Stimulated activated naive CD4-positive, alpha-beta T cell treated with Interleukin-2 at 50 U/mL for 16 hours (primary cell): ENCODE measurements around the gene PLEKHA7.
A peak's percentile ranks its signal among the peaks of the same experiment; 100 is the strongest.

ENCODE experiments used
- DNase-seq: peaks from one replicate; lab custom pipeline; 2025; lab: John Stamatoyannopoulos, UW

PLEKHA7 gene

GRCh38 chr11:16773981-16774935 is 240.0 kb downstream of the PLEKHA7 start:
- no peak for DNase-seq

DNA sequence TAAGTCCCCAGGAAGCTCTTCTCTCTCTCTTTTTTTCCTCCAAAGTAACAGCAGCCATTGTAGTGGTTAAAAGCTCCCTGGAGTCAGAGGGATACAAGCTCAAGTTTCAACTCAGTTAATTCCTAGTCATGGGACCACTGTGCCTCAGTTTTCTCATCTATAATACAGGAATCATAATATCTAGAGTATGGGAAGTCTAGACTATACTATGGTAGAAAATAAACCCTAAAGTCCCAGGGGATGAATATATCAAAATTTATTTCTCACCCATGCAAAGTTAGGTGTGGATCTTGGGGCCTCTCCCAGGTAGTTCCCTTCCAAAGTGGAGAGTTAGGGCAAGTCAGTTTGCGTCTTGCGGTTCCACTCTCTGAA is 242.1 kb downstream of the PLEKHA7 start:
- DNase-seq, result no peak

DNA sequence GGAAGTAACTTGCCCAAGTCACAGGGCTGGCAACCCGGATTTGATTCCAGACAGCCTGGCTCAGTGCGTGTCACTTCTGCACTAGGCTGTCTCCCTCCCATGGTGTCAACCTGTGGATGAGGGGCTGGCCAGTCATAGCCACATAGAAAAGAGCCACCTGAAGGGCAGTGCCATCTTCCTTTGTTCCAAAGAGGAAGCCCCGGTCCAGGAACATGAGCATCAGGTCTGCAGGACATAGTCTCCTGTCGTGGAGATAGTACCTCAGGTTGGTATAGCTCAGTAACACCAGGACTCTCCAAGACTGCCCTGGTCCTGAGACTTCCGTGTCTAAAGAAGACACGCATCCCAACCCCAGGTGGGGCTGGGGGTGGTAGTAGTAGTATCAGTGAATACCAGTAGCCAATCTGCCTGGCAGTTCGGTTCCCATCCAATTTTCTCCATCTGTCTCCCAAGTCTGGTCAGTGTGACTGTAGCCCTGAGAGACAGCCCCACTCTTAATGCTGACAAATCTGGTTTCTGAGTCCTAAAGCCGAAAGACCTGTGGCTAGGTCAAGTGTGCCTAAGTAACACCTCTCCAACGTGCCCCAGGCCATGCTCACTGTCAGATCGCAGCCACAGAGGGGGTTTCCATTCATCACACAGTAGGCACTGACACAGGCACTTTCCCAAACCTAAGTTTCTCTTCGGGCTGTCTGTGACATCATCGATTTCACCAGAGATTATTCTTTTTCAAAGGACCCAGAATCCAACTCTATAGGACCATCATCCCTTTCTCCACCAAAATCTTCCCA is 242.7 kb downstream of the PLEKHA7 start:
- no peak for DNase-seq

GRCh38 chr11:16770016-16770415 is 244.2 kb downstream of the PLEKHA7 start:
- no peak for DNase-seq

DNA sequence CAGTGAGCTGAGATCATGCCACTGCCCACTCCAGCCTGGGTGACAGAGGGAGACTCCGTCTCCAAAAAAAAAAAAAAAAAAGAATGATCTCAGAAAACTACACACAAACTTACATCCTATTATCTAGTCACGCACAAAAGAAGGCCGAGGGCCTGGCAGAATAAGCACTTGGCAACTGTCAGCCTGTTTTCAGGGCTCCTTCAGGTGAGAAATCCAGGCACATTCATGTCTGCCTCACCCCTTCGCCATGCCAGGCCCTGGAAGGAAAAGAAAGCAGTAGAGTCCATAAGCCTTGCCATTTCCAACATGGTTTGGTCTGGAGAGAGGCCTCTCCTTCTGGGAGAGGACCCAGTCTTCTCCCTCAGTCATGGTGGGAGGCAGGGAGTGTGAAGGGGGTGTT is 244.8 kb downstream of the PLEKHA7 start:
- no peak for DNase-seq

DNA sequence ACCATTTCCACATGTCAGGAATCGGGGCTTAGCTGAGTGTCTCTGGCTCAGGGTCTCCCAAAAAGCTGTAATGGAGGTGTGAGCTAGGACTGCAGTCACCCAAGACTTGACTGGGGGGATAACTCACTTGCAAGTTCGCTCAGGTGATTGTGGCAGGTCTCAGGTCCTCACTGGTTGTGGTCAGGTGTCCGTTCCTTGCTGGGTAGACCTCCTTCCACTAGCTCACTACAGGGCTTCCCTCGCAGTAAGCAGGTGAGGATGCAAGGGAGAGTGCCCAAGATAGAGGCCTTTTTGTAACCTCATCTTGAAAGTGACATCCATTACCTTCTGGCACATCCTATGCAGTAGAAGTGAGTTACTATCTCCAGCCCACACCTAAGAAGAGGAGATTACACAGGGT is 246.3 kb downstream of the PLEKHA7 start:
- DNase-seq, result no peak

DNA sequence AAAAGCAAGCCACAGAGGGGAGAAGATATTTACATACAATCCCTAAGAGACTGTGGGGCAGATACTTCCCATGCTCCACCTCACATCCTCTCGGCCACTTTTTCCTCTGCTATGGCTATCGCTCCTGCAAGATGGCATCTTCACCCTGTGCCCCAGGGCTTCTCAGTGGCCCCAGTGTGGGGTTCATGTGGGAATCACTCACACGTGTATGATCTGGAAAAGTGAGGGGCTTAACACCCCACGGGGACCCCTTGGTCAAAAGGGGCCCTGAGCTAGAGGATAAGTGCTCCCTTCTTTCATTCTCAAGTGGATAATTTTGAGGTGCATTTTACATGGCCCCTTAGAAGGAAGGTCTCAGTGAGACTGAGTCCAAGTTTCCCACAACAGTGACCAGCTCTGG is 247.1 kb downstream of the PLEKHA7 start:
- no peak for DNase-seq

GRCh38 chr11:16764888-16765287 is 249.3 kb downstream of the PLEKHA7 start:
- no peak for DNase-seq

DNA sequence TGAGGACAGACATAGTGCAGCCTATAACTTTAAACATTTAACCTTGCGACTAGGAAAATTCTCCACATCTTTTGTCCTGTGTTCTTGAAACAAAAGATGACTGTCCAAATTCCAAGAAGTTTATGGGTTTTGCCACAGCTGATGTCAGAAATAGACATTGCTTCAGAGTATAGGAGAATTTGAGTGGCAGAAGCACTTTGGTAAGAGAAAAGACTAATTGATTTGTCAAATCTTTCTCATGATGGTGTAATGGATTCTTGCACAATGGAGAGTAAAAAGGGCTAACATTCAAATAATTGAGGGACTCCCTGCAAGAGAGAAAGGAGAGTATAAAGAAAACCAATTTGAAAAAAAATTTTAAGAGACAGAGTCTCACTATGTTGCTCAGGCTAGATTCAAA is 250.5 kb downstream of the PLEKHA7 start:
- DNase-seq, result no peak

DNA sequence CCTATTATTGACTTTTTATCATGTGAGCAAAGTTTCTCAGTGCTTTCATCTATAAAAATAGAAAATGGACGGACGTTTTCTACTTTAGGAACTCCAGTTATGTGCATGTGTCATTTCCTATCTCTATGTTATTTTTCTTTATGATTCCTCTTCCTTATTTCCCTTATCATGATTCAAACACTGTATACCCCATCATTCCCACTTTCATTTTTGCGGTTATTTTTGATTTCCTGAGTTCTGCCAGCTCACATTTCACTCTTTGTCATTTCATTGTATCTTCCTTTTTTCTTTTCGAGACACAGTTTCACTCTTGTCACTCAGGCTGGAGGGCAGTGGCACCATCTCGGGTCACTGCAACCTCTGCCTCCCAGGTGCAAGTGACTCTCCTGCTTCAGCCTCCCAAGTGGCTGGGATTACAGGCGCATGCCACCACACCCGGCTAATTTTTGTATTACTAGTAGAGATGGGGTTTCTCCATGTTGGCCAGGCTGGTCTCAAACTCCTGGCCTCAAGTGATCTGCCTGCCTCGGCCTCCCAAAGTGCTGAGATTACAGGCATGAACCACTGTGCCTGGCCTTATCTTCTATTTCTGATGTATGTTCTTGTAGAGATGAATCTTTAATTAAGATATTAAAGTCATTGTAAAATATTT is 254.2 kb downstream of the PLEKHA7 start:
- DNase-seq, result no peak

DNA sequence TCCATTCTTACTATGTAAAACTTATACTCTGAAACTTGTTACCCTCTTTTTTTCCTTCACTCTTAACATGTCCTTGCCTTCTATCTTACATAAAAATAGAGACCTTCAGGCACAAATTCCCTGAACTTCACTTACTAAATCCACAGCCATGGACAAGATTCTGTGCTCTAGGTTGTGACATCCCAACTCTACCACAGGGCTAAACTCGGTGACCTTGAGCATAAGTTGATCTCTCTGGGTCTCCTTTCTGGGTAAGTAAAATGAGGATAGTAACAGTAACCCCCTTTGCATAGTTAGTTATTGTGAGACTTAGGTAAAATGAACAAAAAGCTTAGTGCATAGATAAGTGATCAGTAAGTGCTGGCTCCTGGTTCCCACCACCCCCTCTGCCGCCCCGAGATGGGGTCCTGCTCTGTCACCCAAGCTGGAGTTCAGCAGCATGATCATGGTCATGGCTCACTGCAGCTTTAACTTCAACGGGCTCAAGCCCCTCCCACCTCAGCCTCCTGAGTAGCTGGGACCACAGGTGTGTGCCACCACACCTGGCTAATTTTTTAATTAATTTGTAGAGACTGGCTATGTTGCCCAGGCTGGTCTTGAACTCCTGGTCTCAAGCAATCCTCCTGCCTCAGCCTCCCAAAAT is 255.7 kb downstream of the PLEKHA7 start:
- no peak for DNase-seq

DNA sequence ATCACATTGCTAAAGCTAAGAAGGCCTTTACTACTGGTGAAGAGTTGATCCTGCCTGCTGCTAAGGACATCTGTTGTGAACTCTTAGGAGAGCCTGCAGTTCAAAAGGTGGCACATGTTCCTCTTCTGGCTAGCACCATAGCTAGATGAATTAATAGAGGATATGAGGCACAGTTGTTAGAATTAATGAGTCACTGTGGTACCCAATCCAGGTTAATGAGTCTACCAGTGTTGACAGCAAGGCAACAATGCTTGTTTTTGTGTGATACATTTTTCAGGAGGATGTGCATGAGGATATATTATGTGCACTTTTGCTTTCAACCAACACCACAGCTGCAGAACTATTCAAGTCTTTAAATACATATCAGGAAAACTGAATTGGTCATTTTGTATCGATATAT is 263.8 kb downstream of the PLEKHA7 start:
- no peak for DNase-seq

DNA sequence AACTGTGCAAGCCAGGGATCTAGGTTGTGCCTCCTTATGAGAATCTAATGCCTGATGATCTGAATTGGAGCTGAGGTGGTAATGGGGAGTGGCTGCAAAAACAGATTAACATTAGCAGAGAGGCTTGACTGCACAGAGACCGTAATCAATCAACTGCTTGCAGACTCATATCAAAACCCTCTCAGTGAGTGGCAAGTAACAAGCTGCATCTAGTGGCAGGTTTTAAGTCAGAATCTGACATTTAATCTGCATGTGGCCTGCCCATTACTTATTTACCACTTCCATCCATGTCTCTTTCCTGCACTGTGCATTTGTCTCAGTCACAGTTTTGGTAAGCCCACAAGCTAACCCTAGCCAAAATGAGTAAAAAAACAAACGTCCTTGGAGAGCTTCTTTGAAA is 264.5 kb downstream of the PLEKHA7 start:
- DNase-seq, result no peak

DNA sequence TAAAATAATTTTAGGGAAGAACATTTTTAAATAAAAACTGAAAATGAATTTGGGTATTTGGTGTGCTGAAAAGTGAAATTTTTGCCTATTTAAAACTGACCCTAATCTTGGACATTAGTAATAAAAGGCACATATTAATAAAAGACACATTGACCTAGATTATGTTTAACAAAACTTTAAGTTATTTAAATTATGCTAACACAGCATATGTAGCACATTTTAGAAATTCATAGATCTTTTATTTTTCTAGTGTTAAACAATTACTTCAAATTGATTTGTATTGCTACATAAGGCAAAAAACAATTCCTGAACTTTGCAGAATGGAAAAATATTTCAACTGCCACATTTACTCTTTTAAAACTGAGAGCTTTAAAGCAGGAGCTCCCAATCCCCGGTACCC is 265.1 kb downstream of the PLEKHA7 start:
- no peak for DNase-seq

DNA sequence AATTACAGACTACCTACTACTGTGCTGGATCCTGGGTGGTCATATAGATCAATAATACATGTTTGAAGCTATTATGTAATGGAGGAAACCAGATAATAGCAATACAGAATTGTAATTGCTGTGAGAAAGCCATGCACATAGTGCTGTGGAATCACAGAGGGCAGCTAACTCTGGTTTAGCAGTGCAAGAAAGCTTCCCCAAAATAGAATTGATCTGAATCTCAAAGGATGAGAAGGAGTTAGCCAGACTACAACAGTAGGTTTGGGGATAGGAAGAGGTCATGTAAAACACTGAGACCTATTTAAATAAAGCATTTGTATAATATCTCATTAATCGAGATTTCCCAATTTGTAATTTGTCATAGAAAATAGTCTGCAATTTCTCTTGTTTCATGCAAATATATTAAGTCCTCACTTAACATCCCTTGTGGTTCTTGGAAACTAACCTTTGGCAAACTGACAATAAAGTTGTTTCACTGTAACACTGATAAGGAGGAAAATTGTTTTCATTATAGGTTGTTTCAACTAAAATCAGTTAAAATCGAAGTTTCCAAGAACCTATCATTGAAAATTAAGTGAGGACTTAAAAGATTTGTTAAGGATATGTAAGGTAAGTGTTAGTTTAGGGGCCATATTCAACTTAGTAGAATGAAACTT is 268.1 kb downstream of the PLEKHA7 start:
- DNase-seq, result no peak

DNA sequence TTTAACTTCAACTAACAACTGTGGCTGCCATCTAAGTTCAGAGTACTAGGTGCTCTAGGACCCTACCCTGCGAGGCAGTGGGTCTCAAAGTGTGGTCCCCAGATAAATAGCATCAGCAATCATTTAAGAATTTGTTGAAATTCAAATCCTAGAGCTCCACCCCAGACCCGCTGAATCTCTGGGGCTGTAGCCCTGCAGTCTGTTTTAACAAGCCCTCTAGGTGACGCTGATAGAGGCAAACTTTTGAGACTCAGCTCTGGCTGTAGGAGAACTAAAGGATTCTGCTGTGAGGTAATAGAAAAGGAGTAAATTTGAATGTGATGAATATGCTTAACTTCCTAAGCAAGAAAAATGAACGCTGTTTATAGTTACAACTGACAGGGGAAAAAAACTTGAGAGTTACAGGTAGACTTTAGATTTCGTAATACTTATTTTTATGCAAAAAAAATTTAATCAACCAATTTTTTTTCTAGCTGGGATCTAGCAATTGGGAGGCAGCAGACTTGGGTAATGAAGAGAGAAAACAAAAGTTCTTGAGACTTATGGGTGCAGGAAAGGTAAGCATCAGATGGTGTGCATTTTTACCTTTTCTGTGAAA is 270.0 kb downstream of the PLEKHA7 start:
- no peak for DNase-seq

DNA sequence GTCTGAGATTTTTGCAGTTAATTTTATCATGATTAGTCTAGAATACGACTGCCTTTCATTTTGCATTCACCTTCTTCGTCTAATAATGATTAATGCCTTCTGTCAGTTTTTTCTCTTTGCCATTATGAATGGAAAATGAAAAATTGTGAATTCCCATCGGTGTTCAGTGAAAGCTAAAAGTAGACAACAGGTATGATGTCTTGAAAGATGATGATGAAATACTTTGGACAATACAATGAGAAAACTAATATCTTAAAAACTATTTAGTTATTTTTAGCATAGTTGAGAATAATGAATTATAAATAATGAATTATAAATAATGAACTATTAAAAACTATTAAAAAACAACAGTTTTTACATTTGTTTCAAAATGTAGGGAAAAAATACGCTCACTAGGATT is 270.7 kb downstream of the PLEKHA7 start:
- no peak for DNase-seq

DNA sequence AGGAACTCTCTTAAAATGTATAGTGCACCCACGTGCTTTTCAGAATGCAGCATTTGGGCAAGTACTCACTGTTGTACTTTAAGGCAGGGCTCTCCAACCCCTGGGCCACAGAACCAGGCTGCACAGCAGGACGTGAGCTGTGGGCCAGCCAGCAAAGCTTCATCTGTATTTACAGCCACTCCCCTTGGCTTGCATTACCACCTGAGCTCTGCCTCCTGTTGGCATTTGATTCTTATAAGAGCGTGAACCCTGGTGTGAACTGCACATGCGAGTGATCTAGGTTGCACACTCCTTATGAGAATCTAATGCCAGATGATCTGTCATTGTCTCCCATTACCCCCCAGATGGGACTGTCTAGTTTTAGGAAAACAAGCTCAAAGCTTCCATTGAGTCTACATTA is 272.7 kb downstream of the PLEKHA7 start:
- no peak for DNase-seq

DNA sequence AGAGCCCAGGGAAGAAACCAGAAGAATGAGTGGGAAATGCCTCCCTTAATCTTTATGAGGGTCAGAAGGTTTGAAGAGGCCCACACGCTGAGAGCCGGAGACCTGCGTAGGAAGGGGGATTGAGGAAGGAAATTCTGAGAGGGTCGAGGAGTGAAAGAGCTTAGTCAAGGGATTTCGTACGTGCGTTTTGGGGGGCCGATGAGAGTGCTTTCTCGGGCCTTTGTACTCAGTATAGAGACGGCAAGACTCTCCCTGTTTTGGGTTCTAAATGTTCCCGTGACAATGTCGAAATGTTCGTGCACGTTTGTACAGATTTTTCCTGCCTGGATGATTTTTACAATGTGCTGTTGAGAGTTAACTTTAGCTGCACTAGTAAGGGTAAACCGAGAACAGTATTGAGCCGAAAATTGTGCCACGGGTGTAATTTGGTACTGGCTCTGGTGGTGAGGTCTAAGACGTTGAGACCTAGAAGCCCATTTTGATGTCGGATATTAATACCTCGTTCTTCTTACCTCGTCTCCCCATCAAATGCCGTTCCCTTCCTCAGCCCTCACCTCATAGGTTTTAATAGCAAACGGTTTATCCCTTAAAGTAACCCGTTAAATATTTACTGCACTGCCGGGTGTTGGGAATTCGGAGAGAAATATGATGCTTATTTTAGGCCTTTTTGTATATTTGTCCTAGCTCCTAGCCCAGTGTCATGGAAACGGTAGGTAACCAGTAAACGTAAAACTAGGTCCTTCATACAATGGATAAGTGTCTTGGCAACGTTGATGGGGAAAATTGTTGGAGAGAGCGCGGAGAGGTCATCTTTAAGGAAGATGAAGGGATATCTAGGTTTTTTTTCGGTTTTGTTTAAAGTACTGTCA is 275.0 kb downstream of the PLEKHA7 start:
- peak; percentile 43 for DNase-seq
